Measurements from ENCODE around the gene OPRM1.

DNA sequence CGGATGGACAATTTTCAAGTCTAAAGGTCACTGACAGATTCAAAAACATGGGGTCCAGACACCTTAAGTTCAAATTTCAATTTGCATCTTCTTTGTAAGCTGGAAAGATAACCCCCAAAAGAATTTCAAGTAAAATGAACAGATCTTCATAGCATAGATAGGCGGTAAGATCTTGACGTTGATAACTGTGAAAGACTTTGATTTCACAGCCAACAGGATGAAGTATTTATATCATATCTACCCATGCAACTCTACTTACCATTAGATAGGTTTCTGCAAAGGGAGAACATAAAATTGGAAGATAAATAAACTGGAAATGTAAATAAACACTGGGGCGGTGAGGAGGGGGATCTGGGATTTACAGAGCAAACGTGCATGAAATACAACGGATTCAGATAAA lies 179.7 kb downstream of the OPRM1 start:
- TF ChIP-seq, protein P1, sequence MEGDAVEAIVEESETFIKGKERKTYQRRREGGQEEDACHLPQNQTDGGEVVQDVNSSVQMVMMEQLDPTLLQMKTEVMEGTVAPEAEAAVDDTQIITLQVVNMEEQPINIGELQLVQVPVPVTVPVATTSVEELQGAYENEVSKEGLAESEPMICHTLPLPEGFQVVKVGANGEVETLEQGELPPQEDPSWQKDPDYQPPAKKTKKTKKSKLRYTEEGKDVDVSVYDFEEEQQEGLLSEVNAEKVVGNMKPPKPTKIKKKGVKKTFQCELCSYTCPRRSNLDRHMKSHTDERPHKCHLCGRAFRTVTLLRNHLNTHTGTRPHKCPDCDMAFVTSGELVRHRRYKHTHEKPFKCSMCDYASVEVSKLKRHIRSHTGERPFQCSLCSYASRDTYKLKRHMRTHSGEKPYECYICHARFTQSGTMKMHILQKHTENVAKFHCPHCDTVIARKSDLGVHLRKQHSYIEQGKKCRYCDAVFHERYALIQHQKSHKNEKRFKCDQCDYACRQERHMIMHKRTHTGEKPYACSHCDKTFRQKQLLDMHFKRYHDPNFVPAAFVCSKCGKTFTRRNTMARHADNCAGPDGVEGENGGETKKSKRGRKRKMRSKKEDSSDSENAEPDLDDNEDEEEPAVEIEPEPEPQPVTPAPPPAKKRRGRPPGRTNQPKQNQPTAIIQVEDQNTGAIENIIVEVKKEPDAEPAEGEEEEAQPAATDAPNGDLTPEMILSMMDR (IDR thresholded peaks at IDR 0.05) = no peak
- no peak for TF ChIP-seq EZH2 (IDR thresholded peaks at IDR 0.05; ENCODE audit: borderline replicate concordance, insufficient read depth, low read depth, low read length, poor library complexity, severe bottlenecking)
